HepG2 (cell line): ENCODE results near the gene MTCH1. TPM values are rescaled to one million over a fixed set of nuclear protein-coding genes. Genes with fewer than 3 reads are reported as not detected.

Experiments used
- AHR ChIP-seq: IDR thresholded peaks from 2 replicates; pipeline ENCODE4 v1.6.1; 2018; ENCODE audit warnings: missing genetic modification reagents, missing compliant biosample characterization
- CTCF ChIP-seq: sonication (generic); formaldehyde crosslinking; IDR thresholded peaks from 2 replicates; pipeline ENCODE4 v1.5.0; 2020; ENCODE audit warnings: mild to moderate bottlenecking, missing genetic modification reagents, moderate library complexity
- E2F2 ChIP-seq: sonication (generic); formaldehyde crosslinking; IDR thresholded peaks from 2 replicates; pipeline ENCODE4 v1.4.0; 2020; ENCODE audit warnings: missing genetic modification reagents, borderline replicate concordance
- ELF1 ChIP-seq: sonication (generic); formaldehyde crosslinking; IDR thresholded peaks from 2 replicates; pipeline ENCODE4 v1.4.0; 2020; ENCODE audit warnings: missing genetic modification reagents
- FOXJ3 ChIP-seq: sonication (generic); formaldehyde crosslinking; IDR thresholded peaks from 2 replicates; pipeline ENCODE4 v1.4.0; 2020; ENCODE audit warnings: missing genetic modification reagents, mild to moderate bottlenecking, borderline replicate concordance
- KAT7 ChIP-seq: IDR thresholded peaks from 2 replicates; pipeline ENCODE4 v1.6.1; 2018; ENCODE audit warnings: borderline replicate concordance, missing compliant biosample characterization
- KLF16 ChIP-seq, 2 experiments: sonication (generic) in 1 of 2; formaldehyde crosslinking in 1 of 2; IDR thresholded peaks; 2 replicates each; pipeline versions ENCODE4 v1.6.1 to v1.8.0; 2016 to 2023; ENCODE audit warnings: missing genetic modification reagents in 2 of 2, missing compliant biosample characterization in 1 of 2
- NFAT5 ChIP-seq: sonication (generic); formaldehyde crosslinking; IDR thresholded peaks from 2 replicates; pipeline ENCODE4 v1.4.0; 2020; ENCODE audit warnings: missing genetic modification reagents
- NPAS2 ChIP-seq: sonication (generic); formaldehyde crosslinking; IDR thresholded peaks from 2 replicates; pipeline ENCODE4 v1.8.0; 2022; ENCODE audit warnings: mild to moderate bottlenecking, missing genetic modification reagents, borderline replicate concordance
- RXRA ChIP-seq: sonication (generic); formaldehyde crosslinking; IDR thresholded peaks from 2 replicates; pipeline ENCODE4 v1.5.1; 2020; ENCODE audit warnings: missing genetic modification reagents
- TFDP1 ChIP-seq: IDR thresholded peaks from 2 replicates; pipeline ENCODE4 v1.6.1; 2016; ENCODE audit warnings: missing compliant biosample characterization, missing genetic modification reagents, borderline replicate concordance
- YEATS4 ChIP-seq: sonication (generic); formaldehyde crosslinking; IDR thresholded peaks from 2 replicates; pipeline ENCODE4 v1.4.0; 2020; ENCODE audit warnings: missing genetic modification reagents, borderline replicate concordance
- ZNF121 ChIP-seq: sonication (generic); formaldehyde crosslinking; IDR thresholded peaks from 2 replicates; pipeline ENCODE4 v1.5.0; 2020; ENCODE audit warnings: mild to moderate bottlenecking, missing genetic modification reagents
- ZNF24 ChIP-seq: fragments of 450-650 bp; IDR thresholded peaks from 2 replicates; pipeline ENCODE4 v1.6.1; 2017; ENCODE audit warnings: antibody characterized with exemption, mild to moderate bottlenecking
- ZNF326 ChIP-seq: sonication (generic); formaldehyde crosslinking; IDR thresholded peaks from 2 replicates; pipeline ENCODE4 v1.4.0; 2020; ENCODE audit warnings: missing genetic modification reagents, borderline replicate concordance
- ZNF430 ChIP-seq: sonication (generic); formaldehyde crosslinking; IDR thresholded peaks from 2 replicates; pipeline ENCODE4 v1.9.0; 2021; ENCODE audit warnings: mild to moderate bottlenecking, missing genetic modification reagents
- ZNF432 ChIP-seq: sonication (generic); formaldehyde crosslinking; IDR thresholded peaks from 2 replicates; pipeline ENCODE4 v1.5.0; 2020; ENCODE audit warnings: missing genetic modification reagents, mild to moderate bottlenecking, borderline replicate concordance
- ZNF546 ChIP-seq: sonication (generic); formaldehyde crosslinking; conservative IDR thresholded peaks from 2 replicates; pipeline ENCODE4 v1.8.1; 2023; ENCODE audit warnings: mild to moderate bottlenecking, missing genetic modification reagents
- ZNF616 ChIP-seq: sonication (generic); formaldehyde crosslinking; IDR thresholded peaks from 2 replicates; pipeline ENCODE4 v1.5.0; 2020; ENCODE audit warnings: low read depth, mild to moderate bottlenecking, missing genetic modification reagents
- ZNF740 ChIP-seq: sonication (generic); formaldehyde crosslinking; IDR thresholded peaks from 2 replicates; pipeline ENCODE4 v1.4.0; 2020; ENCODE audit warnings: missing genetic modification reagents
- polyA plus RNA-seq, 8 experiments: library from polyadenylated mRNA; depleted of rRNA in 3 of 8; stranded (reverse) in 7 of 8; unstranded in 1 of 8; fragments of >200 nt; fragmentation: Illumina TruSeq in 4 of 8; extraction: Trizol in 4 of 8; gene quantifications; 2 replicates each; pipeline versions ENCODE4 v1.2.1 to v1.2.3, GENCODE V29; 2011 to 2016; ENCODE audit warnings: low read depth in 4 of 8, missing spikeins in 1 of 8, mixed read lengths in 1 of 8; ENCODE audit not compliant: insufficient read depth in 1 of 8
- total RNA-seq, 5 experiments: library from RNA; depleted of rRNA; stranded (reverse); fragments of >200 nt; fragmentation: Illumina TruSeq; extraction: Trizol; gene quantifications; 2 replicates each; pipeline ENCODE4 v1.2.3, GENCODE V29; 2016; ENCODE audit warnings: low read depth in 1 of 5

The MTCH1 gene
- total and polyA plus RNA-seq, 2 of the 13 experiments (the other 11 are each of a cell fraction or from before 2014, with no cell fraction given) = 86.2 to 144 TPM

- TF ChIP-seq ELF1 (CRISPR knock-in tag) = peak; percentile 21; the same call in 1 of the 2 replicates
- no peak for TF ChIP-seq ZNF121 (CRISPR knock-in tag)
- no peak for TF ChIP-seq ZNF546 (CRISPR knock-in tag)
- TF ChIP-seq KAT7 (CRISPR knock-in tag) = peak; percentile 58; the same call in 1 of the 2 replicates
- TF ChIP-seq ZNF326 = no peak
- TF ChIP-seq ZNF24 = no peak
- 0 out of 2 replicates have a peak, but pooled peaks have one; percentile 21 for TF ChIP-seq NFAT5 (CRISPR knock-in tag)
- TF ChIP-seq ZNF740 = no peak
- peak; percentile 80 for TF ChIP-seq RXRA (CRISPR knock-in tag)
- TF ChIP-seq FOXJ3 = no peak
- TF ChIP-seq ZNF432 (CRISPR knock-in tag) = no peak
- 0 out of 2 replicates have a peak, but pooled peaks have one; percentile 9 for TF ChIP-seq TFDP1
- TF ChIP-seq AHR (CRISPR knock-in tag) = peak; percentile 75; the same call in 1 of the 2 replicates
- no peak for TF ChIP-seq ZNF616 (CRISPR knock-in tag)
- peak; percentile 97 for TF ChIP-seq CTCF (CRISPR knock-in tag)
- TF ChIP-seq ZNF430 (CRISPR knock-in tag) = no peak
- 0 out of 2 replicates have a peak, but pooled peaks have one; percentile 20 for TF ChIP-seq E2F2 (CRISPR knock-in tag)
- TF ChIP-seq KLF16 (CRISPR knock-in tag; IDR thresholded peaks at IDR 0.05) = peak in 1 of 2 experiments; percentile 70; a peak in 2 of 4 replicates
- no peak for TF ChIP-seq NPAS2 (CRISPR knock-in tag)
- TF ChIP-seq YEATS4 = no peak
Observed at GRCh38 chr6:37029249-37029971, 43.4 kb upstream of the MTCH1 start (continued).
